ENCODE data around the gene PRKCD.

The PRKCD gene

DNA sequence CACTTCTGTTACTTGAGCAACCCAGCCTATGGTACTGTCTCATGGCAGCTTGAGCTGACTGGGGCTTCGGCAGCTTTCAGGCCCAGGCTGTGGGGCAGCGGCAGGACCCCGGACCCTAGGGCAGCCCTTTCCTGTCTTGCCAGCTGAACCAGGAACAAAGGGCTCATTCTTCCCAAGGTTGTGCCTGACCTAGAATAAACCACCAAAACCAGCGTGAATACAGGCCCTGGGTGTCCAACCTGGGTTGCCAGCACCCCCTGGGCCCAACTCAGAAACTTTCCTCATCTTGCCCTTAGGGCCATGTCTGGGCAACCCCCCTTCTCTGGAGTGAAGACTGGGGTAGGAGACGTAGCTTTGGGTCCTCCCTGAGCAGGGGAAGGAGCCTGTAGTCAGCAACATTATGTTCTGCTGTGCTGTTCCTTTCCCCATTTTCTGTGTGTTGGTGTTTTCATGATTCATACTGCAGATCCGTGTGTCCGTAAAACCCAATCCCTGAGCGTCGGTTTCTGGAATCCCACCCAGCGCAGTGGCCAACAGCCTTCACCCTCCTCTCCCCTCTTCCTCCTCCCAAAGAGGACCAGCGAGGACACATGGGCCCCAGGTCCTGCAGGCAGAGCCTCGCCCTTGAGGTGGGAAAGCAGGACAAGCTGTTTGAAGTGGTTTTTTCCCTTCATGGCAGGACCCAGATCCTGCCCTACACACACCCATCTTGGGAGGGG is 61.3 kb downstream of the PRKCD start:
- peak overlapping the region; percentile 77 for H3K27ac ChIP-seq (ENCODE audit: low read depth, low read length)
- H3K9me3 ChIP-seq (ENCODE audit: control insufficient read depth in 5 of 5, low read length in 5 of 5) = peaks cover 0 to 2% (median 0%) of the 10 kb centered on the region in 5 donors
- H3K27me3 ChIP-seq (ENCODE audit: control insufficient read depth in 5 of 5, insufficient read depth in 4 of 5, low read length in 5 of 5) = no peaks in the 10 kb centered on the region
- peak overlapping the region in 3 of 5 donors; percentile 8 to 54 (median 14) for H3K9ac ChIP-seq (ENCODE audit: low read length in 5 of 5)
- H3K4me3 ChIP-seq (ENCODE audit: low read depth in 1 of 5, low read length in 5 of 5) = no peak overlapping the region
- H3K36me3 ChIP-seq (ENCODE audit: control insufficient read depth in 5 of 5, insufficient read depth in 5 of 5, low read length in 5 of 5) = peaks cover 0 to 52% (median 50%) of the 10 kb centered on the region in 5 donors
- peaks cover 7 to 36% (median 24%) of the 10 kb centered on the region in 5 donors for H3K4me1 ChIP-seq (ENCODE audit: control insufficient read depth in 5 of 5, insufficient read depth in 5 of 5, low read length in 5 of 5)

GRCh38 chr3:53223025-53223424 is 62.0 kb downstream of the PRKCD start:
- Histone ChIP-seq H3K27ac (ENCODE audit: low read depth, low read length) (peak overlapping the region; percentile 77), H3K9me3 (ENCODE audit: control insufficient read depth in 5 of 5, low read length in 5 of 5) (peaks cover 0 to 2% (median 0%) of the 10 kb centered on the region in 5 donors), H3K27me3 (ENCODE audit: control insufficient read depth in 5 of 5, insufficient read depth in 4 of 5, low read length in 5 of 5) (no peaks in the 10 kb centered on the region), H3K36me3 (ENCODE audit: control insufficient read depth in 5 of 5, insufficient read depth in 5 of 5, low read length in 5 of 5) (peaks cover 0 to 59% (median 57%) of the 10 kb centered on the region in 5 donors), H3K4me3 (ENCODE audit: low read depth in 1 of 5, low read length in 5 of 5) (no peak overlapping the region), H3K4me1 (ENCODE audit: control insufficient read depth in 5 of 5, insufficient read depth in 5 of 5, low read length in 5 of 5) (peaks cover 7 to 36% (median 26%) of the 10 kb centered on the region in 5 donors), H3K9ac (ENCODE audit: low read length in 5 of 5) (peak overlapping the region in 3 of 5 donors; percentile 13 to 70 (median 54))

GRCh38 chr3:53223541-53223966 is 62.5 kb downstream of the PRKCD start:
- H3K4me1 ChIP-seq (ENCODE audit: control insufficient read depth in 5 of 5, insufficient read depth in 5 of 5, low read length in 5 of 5) = peaks cover 7 to 36% (median 30%) of the 10 kb centered on the region in 5 donors
- no peaks in the 10 kb centered on the region for H3K27me3 ChIP-seq (ENCODE audit: control insufficient read depth in 5 of 5, insufficient read depth in 4 of 5, low read length in 5 of 5)
- H3K9ac ChIP-seq (ENCODE audit: low read length in 5 of 5) = peak overlapping the region in 3 of 5 donors; percentile 13 to 70 (median 27)
- H3K27ac ChIP-seq (ENCODE audit: low read depth, low read length) = peak overlapping the region; percentile 77
- peaks cover 0 to 2% (median 0%) of the 10 kb centered on the region in 5 donors for H3K9me3 ChIP-seq (ENCODE audit: control insufficient read depth in 5 of 5, low read length in 5 of 5)
- H3K4me3 ChIP-seq (ENCODE audit: low read depth in 1 of 5, low read length in 5 of 5) = no peak overlapping the region
- peaks cover 0 to 64% (median 62%) of the 10 kb centered on the region in 5 donors for H3K36me3 ChIP-seq (ENCODE audit: control insufficient read depth in 5 of 5, insufficient read depth in 5 of 5, low read length in 5 of 5)

DNA sequence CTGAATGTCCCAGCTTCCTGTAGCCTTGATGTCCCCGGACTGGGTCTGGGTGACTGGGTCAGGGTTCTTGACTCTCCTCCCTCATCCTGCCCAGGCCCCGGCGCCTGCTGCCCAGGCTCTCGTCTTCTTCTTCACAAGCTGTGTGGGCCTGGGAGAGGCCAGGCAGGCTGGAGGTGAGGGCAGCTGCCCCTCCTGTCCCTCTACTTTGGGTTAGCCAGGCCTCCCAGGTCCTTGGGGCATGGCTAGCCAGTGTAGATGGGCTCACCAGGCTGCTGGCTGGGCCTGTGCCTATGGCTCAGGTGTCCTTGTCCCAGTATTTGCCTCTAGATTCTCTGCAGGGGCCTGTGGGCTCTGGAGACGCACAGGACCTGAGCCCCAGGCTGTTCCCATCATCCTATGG is 63.0 kb downstream of the PRKCD start:
- peaks cover 0 to 69% (median 67%) of the 10 kb centered on the region in 5 donors for H3K36me3 ChIP-seq (ENCODE audit: control insufficient read depth in 5 of 5, insufficient read depth in 5 of 5, low read length in 5 of 5)

GRCh38 chr3:53224536-53224935 is 63.5 kb downstream of the PRKCD start:
- peaks cover 7 to 36% (median 30%) of the 10 kb centered on the region in 5 donors for H3K4me1 ChIP-seq (ENCODE audit: control insufficient read depth in 5 of 5, insufficient read depth in 5 of 5, low read length in 5 of 5)
- peak overlapping the region in 1 of 5 donors; percentile 43 for H3K9ac ChIP-seq (ENCODE audit: low read length in 5 of 5)
- peaks cover 0 to 2% (median 0%) of the 10 kb centered on the region in 5 donors for H3K9me3 ChIP-seq (ENCODE audit: control insufficient read depth in 5 of 5, low read length in 5 of 5)
- H3K4me3 ChIP-seq (ENCODE audit: low read depth in 1 of 5, low read length in 5 of 5) = no peak overlapping the region
- peak overlapping the region; percentile 77 for H3K27ac ChIP-seq (ENCODE audit: low read depth, low read length)
- H3K36me3 ChIP-seq (ENCODE audit: control insufficient read depth in 5 of 5, insufficient read depth in 5 of 5, low read length in 5 of 5) = peaks cover 0 to 74% (median 72%) of the 10 kb centered on the region in 5 donors
- H3K27me3 ChIP-seq (ENCODE audit: control insufficient read depth in 5 of 5, insufficient read depth in 4 of 5, low read length in 5 of 5) = no peaks in the 10 kb centered on the region

More for the DNA sequence above, 63.0 kb downstream of the PRKCD start:
- Histone ChIP-seq H3K4me3 (ENCODE audit: low read depth in 1 of 5, low read length in 5 of 5) (no peak overlapping the region), H3K27me3 (ENCODE audit: control insufficient read depth in 5 of 5, insufficient read depth in 4 of 5, low read length in 5 of 5) (no peaks in the 10 kb centered on the region), H3K4me1 (ENCODE audit: control insufficient read depth in 5 of 5, insufficient read depth in 5 of 5, low read length in 5 of 5) (peaks cover 7 to 36% (median 30%) of the 10 kb centered on the region in 5 donors), H3K27ac (ENCODE audit: low read depth, low read length) (peak overlapping the region; percentile 77), H3K9ac (ENCODE audit: low read length in 5 of 5) (peak overlapping the region in 1 of 5 donors; percentile 43), H3K9me3 (ENCODE audit: control insufficient read depth in 5 of 5, low read length in 5 of 5) (peaks cover 0 to 2% (median 0%) of the 10 kb centered on the region in 5 donors)

DNA sequence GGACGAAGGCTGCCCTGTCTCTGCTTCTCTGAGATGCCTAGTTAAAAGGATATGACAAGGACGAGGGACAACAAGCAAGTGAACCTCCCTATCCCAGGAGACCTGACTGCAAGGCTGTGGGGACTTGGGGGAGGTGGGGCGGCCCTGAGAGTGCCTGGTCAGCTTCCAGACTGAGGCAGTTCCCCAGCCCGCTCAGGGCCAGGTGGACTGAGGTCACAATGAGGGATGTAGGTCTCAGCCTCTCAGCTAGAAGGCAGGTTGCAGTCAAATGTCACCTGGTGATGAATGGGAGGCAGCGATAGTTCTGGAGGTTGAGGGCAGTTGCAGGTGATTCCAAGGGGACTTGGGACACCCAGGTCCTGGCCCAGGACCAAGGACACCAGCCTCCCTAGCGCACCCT is 64.2 kb downstream of the PRKCD start:
- H3K4me1 ChIP-seq (ENCODE audit: control insufficient read depth in 5 of 5, insufficient read depth in 5 of 5, low read length in 5 of 5) = peaks cover 7 to 36% (median 26%) of the 10 kb centered on the region in 5 donors
- peak overlapping the region; percentile 77 for H3K27ac ChIP-seq (ENCODE audit: low read depth, low read length)
- H3K36me3 ChIP-seq (ENCODE audit: control insufficient read depth in 5 of 5, insufficient read depth in 5 of 5, low read length in 5 of 5) = peaks cover 0 to 80% (median 78%) of the 10 kb centered on the region in 5 donors
- no peak overlapping the region for H3K4me3 ChIP-seq (ENCODE audit: low read depth in 1 of 5, low read length in 5 of 5)
- peaks cover 0 to 2% (median 0%) of the 10 kb centered on the region in 5 donors for H3K9me3 ChIP-seq (ENCODE audit: control insufficient read depth in 5 of 5, low read length in 5 of 5)
- no peak overlapping the region for H3K9ac ChIP-seq (ENCODE audit: low read length in 5 of 5)
- H3K27me3 ChIP-seq (ENCODE audit: control insufficient read depth in 5 of 5, insufficient read depth in 4 of 5, low read length in 5 of 5) = no peaks in the 10 kb centered on the region

DNA sequence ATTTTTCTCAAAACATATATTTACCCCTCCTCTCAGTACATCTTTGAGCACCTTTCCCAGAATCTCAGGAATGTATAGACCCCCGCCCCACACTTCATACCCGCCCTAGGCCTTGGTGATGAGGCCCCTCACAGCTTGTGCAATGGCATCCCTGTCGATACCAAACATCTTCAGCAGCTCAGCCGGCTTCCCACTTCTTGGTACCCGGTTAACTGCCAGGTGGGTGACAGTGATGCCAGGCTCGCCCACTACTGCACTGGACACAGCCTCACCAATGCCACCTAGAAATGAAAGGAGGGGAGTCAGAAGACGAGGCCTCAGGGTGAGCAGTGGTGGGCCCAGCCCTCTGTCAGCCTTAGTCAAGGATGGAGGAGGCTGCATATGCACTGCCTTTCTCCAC is 64.6 kb downstream of the PRKCD start:
- H3K9ac ChIP-seq (ENCODE audit: low read length in 5 of 5) = no peak overlapping the region
- peaks cover 7 to 36% (median 24%) of the 10 kb centered on the region in 5 donors for H3K4me1 ChIP-seq (ENCODE audit: control insufficient read depth in 5 of 5, insufficient read depth in 5 of 5, low read length in 5 of 5)
- H3K9me3 ChIP-seq (ENCODE audit: control insufficient read depth in 5 of 5, low read length in 5 of 5) = peaks cover 0 to 2% (median 0%) of the 10 kb centered on the region in 5 donors
- H3K36me3 ChIP-seq (ENCODE audit: control insufficient read depth in 5 of 5, insufficient read depth in 5 of 5, low read length in 5 of 5) = peaks cover 0 to 85% (median 83%) of the 10 kb centered on the region in 5 donors
- no peak overlapping the region for H3K4me3 ChIP-seq (ENCODE audit: low read depth in 1 of 5, low read length in 5 of 5)
- no peaks in the 10 kb centered on the region for H3K27me3 ChIP-seq (ENCODE audit: control insufficient read depth in 5 of 5, insufficient read depth in 4 of 5, low read length in 5 of 5)
- H3K27ac ChIP-seq (ENCODE audit: low read depth, low read length) = no peak overlapping the region

GRCh38 chr3:53226142-53226840 is 65.3 kb downstream of the PRKCD start:
- Histone ChIP-seq H3K4me1 (ENCODE audit: control insufficient read depth in 5 of 5, insufficient read depth in 5 of 5, low read length in 5 of 5) (peaks cover 7 to 36% (median 24%) of the 10 kb centered on the region in 5 donors), H3K27me3 (ENCODE audit: control insufficient read depth in 5 of 5, insufficient read depth in 4 of 5, low read length in 5 of 5) (no peaks in the 10 kb centered on the region), H3K27ac (ENCODE audit: low read depth, low read length) (no peak overlapping the region), H3K36me3 (ENCODE audit: control insufficient read depth in 5 of 5, insufficient read depth in 5 of 5, low read length in 5 of 5) (peaks cover 0 to 91% (median 90%) of the 10 kb centered on the region in 5 donors), H3K4me3 (ENCODE audit: low read depth in 1 of 5, low read length in 5 of 5) (no peak overlapping the region), H3K9ac (ENCODE audit: low read length in 5 of 5) (no peak overlapping the region), H3K9me3 (ENCODE audit: control insufficient read depth in 5 of 5, low read length in 5 of 5) (peaks cover 0 to 2% (median 0%) of the 10 kb centered on the region in 5 donors)

DNA sequence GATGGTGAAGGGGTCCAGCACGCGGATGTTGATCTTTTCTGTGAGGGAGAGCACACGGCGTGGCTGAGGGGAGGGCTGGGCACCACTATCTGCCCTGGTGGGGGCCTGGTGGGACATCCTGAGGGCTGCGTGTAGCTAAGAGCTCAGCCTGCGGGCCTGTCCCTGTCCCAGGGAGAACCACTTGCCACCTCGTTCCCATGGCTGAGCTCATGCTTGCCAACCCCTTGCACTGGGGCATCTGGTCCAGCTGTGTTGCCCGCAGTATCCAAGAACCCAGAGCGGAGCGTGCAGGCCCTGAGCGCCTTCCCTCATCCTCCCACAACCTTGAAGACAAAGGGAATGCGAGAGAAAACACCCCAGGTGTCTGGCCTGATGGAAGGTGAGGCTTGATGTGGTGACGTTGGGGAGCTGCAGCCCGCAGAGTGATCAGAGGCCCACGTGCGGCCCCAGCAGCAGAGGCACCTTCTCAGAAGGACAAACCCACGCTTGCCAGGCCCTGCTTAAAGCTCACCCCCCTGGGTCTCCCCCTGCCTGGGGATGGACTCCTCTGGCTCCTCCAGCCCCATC is 65.9 kb downstream of the PRKCD start:
- Histone ChIP-seq H3K4me3 (ENCODE audit: low read depth in 1 of 5, low read length in 5 of 5) (no peak overlapping the region), H3K36me3 (ENCODE audit: control insufficient read depth in 5 of 5, insufficient read depth in 5 of 5, low read length in 5 of 5) (peaks cover 0 to 98% (median 96%) of the 10 kb centered on the region in 5 donors), H3K9me3 (ENCODE audit: control insufficient read depth in 5 of 5, low read length in 5 of 5) (peaks cover 0 to 1% (median 0%) of the 10 kb centered on the region in 5 donors), H3K4me1 (ENCODE audit: control insufficient read depth in 5 of 5, insufficient read depth in 5 of 5, low read length in 5 of 5) (peaks cover 7 to 39% (median 24%) of the 10 kb centered on the region in 5 donors), H3K27ac (ENCODE audit: low read depth, low read length) (no peak overlapping the region), H3K9ac (ENCODE audit: low read length in 5 of 5) (no peak overlapping the region), H3K27me3 (ENCODE audit: control insufficient read depth in 5 of 5, insufficient read depth in 4 of 5, low read length in 5 of 5) (no peaks in the 10 kb centered on the region)
